ENCODE results near the gene PARD3. TPM values are rescaled to one million over a fixed set of nuclear protein-coding genes. Genes with fewer than 3 reads are reported as not detected.

Gene PARD3
- polyA plus RNA-seq, 2 of the 4 experiments (the other 2 are of a cell fraction): 110 to 200 TPM

GRCh38 chr10:34474009-34474376 lies 341.1 kb downstream of the PARD3 start (continued):
- TF ChIP-seq CTCF (IDR thresholded peaks at IDR 0.05) (no peak), RCOR1 (IDR thresholded peaks at IDR 0.05; ENCODE audit: low read depth, low read length) (no peak), HOXB5 (CRISPR knock-in tag; IDR thresholded peaks at IDR 0.05) (no peak), MAZ (IDR thresholded peaks at IDR 0.05; ENCODE audit: borderline replicate concordance, low read depth, low read length) (no peak), EHF (CRISPR knock-in tag; IDR thresholded peaks at IDR 0.05) (no peak), MAX (IDR thresholded peaks at IDR 0.05) (peak; percentile 40; the same call in 1 of the 2 replicates), FOXS1 (CRISPR knock-in tag; IDR thresholded peaks at IDR 0.05) (no peak), EP300 (IDR thresholded peaks at IDR 0.05) (peak; percentile 89 to 94; a peak in 3 of 5 replicates), JUN (IDR thresholded peaks at IDR 0.05) (peak; percentile 87 to 93), PBX3 (IDR thresholded peaks at IDR 0.05) (peak; percentile 71), CEBPB (IDR thresholded peaks at IDR 0.05) (peak; percentile 90 to 95), USF2 (IDR thresholded peaks at IDR 0.05) (no peak), ELK1 (IDR thresholded peaks at IDR 0.05; ENCODE audit: low read depth, low read length) (no peak), POLR2AphosphoS2 (conservative IDR thresholded peaks at IDR 0.05; ENCODE audit: low read length) (no peak), HOXB13 (CRISPR knock-in tag; IDR thresholded peaks at IDR 0.05; ENCODE audit: low read depth) (no peak), NFE2L2 (conservative IDR thresholded peaks at IDR 0.05; ENCODE audit: low read length) (no peak), RNF2 (IDR thresholded peaks at IDR 0.05; ENCODE audit: borderline replicate concordance, low read depth) (no peak)

GRCh38 chr10:34473174-34474008 lies 341.7 kb downstream of the PARD3 start:
- WGBS (ENCODE audit: missing lambda C conversion rate): 25% methylated on average over 7 of the region's 7 CpGs
- DNase-seq (ENCODE audit: low read depth in 1 of 2, low spot score in 1 of 2) (peak in 1 of 2 experiments; percentile 87), FAIRE-seq (no peak), ATAC-seq (peak; percentile 79 to 80)
- Histone ChIP-seq H3K4me1 (peaks cover 81% of the 10 kb centered on the region), H3K4me3 (no peak overlapping the region), H3K9me3 (no peaks in the 10 kb centered on the region), H3K4me2 (peak overlapping the region; percentile 62), H3K27ac (peak overlapping the region; percentile 83 to 94)
- POLR2A ChIA-PET: interaction anchor here (1.1 kb wide), 2 partner anchors 17 to 47 kb away, joined by 4 read pairs; no protein-coding TSS in a partner anchor
- TF ChIP-seq JUNB (IDR thresholded peaks at IDR 0.05) (0 out of 2 replicates have a peak, but pooled peaks have one; percentile 17), GATA3 (IDR thresholded peaks at IDR 0.05; ENCODE audit: borderline replicate concordance) (0 out of 2 replicates have a peak, but pooled peaks have one; percentile 35), EP300 (IDR thresholded peaks at IDR 0.05) (peak; percentile 12 to 46; a peak in 2 of 5 replicates), RCOR1 (IDR thresholded peaks at IDR 0.05; ENCODE audit: low read depth, low read length) (no peak), KDM5A (IDR thresholded peaks at IDR 0.05) (no peak)
- CTCF ChIA-PET: interaction anchor here (0.7 to 1.7 kb wide), 2 partner anchors 165 to 1146 kb away, joined by 3 to 4 read pairs; no protein-coding TSS in a partner anchor

Data from A549 (cell line).